DND-41 (cell line): ENCODE results near the gene JUP.

Experiments used
- CTCF ChIP-seq: IDR thresholded peaks from 2 replicates; pipeline ENCODE4 v1.5.1; 2012; ENCODE audit warnings: borderline replicate concordance, low read length, moderate library complexity, mild to moderate bottlenecking; ENCODE audit not compliant: poor library complexity, severe bottlenecking; ENCODE audit errors: extremely low read depth
- EZH2 ChIP-seq: IDR thresholded peaks from 3 replicates; pipeline ENCODE4 v1.6.1; 2012; ENCODE audit warnings: borderline replicate concordance, low read depth, mild to moderate bottlenecking, moderate library complexity, low read length, inconsistent platforms; ENCODE audit not compliant: severe bottlenecking

GRCh38 chr17:41779954-41780353, 6.6 kb downstream of the JUP start:
- TF ChIP-seq CTCF (no peak), EZH2 (no peak)
